H1 (cell line): ENCODE results near the gene ADD3. TPM values are rescaled to one million over a fixed set of nuclear protein-coding genes. Genes with fewer than 3 reads are reported as not detected.

Experiments used
- CTCF ChIA-PET: fragments of 300-600 bp; sonication (Branson Sonifier 250); formaldehyde crosslinking; loops from one replicate; lab custom pipeline; 2021; ENCODE audit not compliant: partially characterized antibody; lab: Charles Lee
- POLR2A ChIA-PET: fragments of 300-600 bp; sonication (Branson Sonifier 250); formaldehyde crosslinking; loops from one replicate; lab custom pipeline; 2021; ENCODE audit warnings: inconsistent platforms; ENCODE audit not compliant: partially characterized antibody; lab: Charles Lee
- DNase-seq, 2 experiments: peaks; one replicate each; pipeline versions ENCODE4 v3.0.0 to v3.0.0-alpha.2; 2010 to 2022; ENCODE audit warnings: low spot score in 2 of 2, low read depth in 1 of 2, mixed read lengths in 1 of 2
- FAIRE-seq: peaks from 2 replicates; lab custom pipeline; 2011; peaks lifted over from hg19 to GRCh38; lab: Jason Lieb, UNC
- H2AFZ ChIP-seq: 2 replicates; pipeline ENCODE4 v1.8.1; 2012; ENCODE audit warnings: low read length, inconsistent platforms
- H2AK5ac ChIP-seq: 2 replicates; pipeline ENCODE4 v1.6.1; 2013; ENCODE audit warnings: low read depth, low read length
- H2BK120ac ChIP-seq: replicated peaks from 2 replicates; pipeline ENCODE3; 2013; ENCODE audit warnings: low read depth, low read length, inconsistent platforms
- H2BK12ac ChIP-seq: 2 replicates; pipeline ENCODE4 v1.6.1; 2013; ENCODE audit warnings: low read depth, low read length
- H2BK15ac ChIP-seq: 2 replicates; pipeline ENCODE4 v1.6.1; 2013; ENCODE audit warnings: low read length
- H2BK20ac ChIP-seq: 2 replicates; pipeline ENCODE4 v1.6.1; 2013; ENCODE audit warnings: low read length
- H2BK5ac ChIP-seq: 2 replicates; pipeline ENCODE4 v1.6.1; 2013; ENCODE audit warnings: low read depth, low read length
- H3K14ac ChIP-seq: 2 replicates; pipeline ENCODE4 v1.6.1; 2013; ENCODE audit warnings: inconsistent platforms; ENCODE audit not compliant: insufficient read length
- H3K18ac ChIP-seq: 2 replicates; pipeline ENCODE4 v1.6.1; 2013; ENCODE audit warnings: low read length; ENCODE audit errors: extremely low read depth
- H3K23ac ChIP-seq: 2 replicates; pipeline ENCODE4 v1.6.1; 2013; ENCODE audit warnings: inconsistent platforms; ENCODE audit not compliant: insufficient read length
- H3K23me2 ChIP-seq: 2 replicates; pipeline ENCODE4 v1.6.1; 2013; ENCODE audit warnings: low read depth, low read length
- H3K27ac ChIP-seq: 2 replicates; pipeline ENCODE4 v1.6.1; 2011; ENCODE audit warnings: low read depth, low read length, inconsistent platforms
- H3K27me3 ChIP-seq, 4 experiments: replicated peaks in 1 of 4; 1 replicate in 1 of 4; 2 replicates in 3 of 4; pipeline versions ENCODE4 v1.6.1 to v1.8.1; 2011 to 2013; ENCODE audit warnings: low read length in 3 of 4, mild to moderate bottlenecking in 3 of 4, inconsistent platforms in 2 of 4, mixed read lengths in 2 of 4, moderate library complexity in 1 of 4; ENCODE audit not compliant: control insufficient read depth in 3 of 4, insufficient read depth in 3 of 4; ENCODE audit errors: extremely low read depth in 1 of 4
- H3K36me3 ChIP-seq, 4 experiments: 2 replicates each; pipeline versions ENCODE4 v1.6.1 to v1.8.1; 2011 to 2013; ENCODE audit warnings: mild to moderate bottlenecking in 4 of 4, low read length in 3 of 4, moderate library complexity in 2 of 4, control low read depth in 1 of 4, inconsistent platforms in 1 of 4; ENCODE audit not compliant: insufficient read depth in 4 of 4, control insufficient read depth in 2 of 4
- H3K4ac ChIP-seq: replicated peaks from 2 replicates; pipeline ENCODE3; 2013; ENCODE audit warnings: low read length, low read depth, mixed read lengths, inconsistent platforms; ENCODE audit not compliant: insufficient read length
- H3K4me1 ChIP-seq, 4 experiments: replicated peaks in 1 of 4; 1 replicate in 1 of 4; 2 replicates in 3 of 4; pipeline versions ENCODE4 v1.6.1 to v1.8.1; 2011 to 2013; ENCODE audit warnings: low read length in 3 of 4, inconsistent platforms in 2 of 4, mixed read lengths in 1 of 4; ENCODE audit not compliant: insufficient read depth in 4 of 4, control insufficient read depth in 3 of 4
- H3K4me2 ChIP-seq, 2 experiments: 2 replicates each; pipeline versions ENCODE4 v1.6.1 to v1.8.1; 2011 to 2013; ENCODE audit warnings: low read depth in 2 of 2, low read length in 2 of 2, control low read depth in 1 of 2, inconsistent platforms in 1 of 2, mild to moderate bottlenecking in 1 of 2; ENCODE audit not compliant: insufficient read depth in 1 of 2
- H3K4me3 ChIP-seq, 4 experiments: fragments of 200-600, 300-600 bp in 1 of 4; sonication (generic), shearing (Covaris generic), sonication (Bioruptor Twin) in 1 of 4; 2 replicates each; pipeline versions ENCODE4 v1.5.1 to v1.8.1; 2011 to 2016; ENCODE audit warnings: low read length in 4 of 4, low read depth in 3 of 4, control low read depth in 2 of 4, inconsistent platforms in 2 of 4, mild to moderate bottlenecking in 2 of 4, mixed read lengths in 1 of 4, moderate library complexity in 1 of 4; ENCODE audit not compliant: insufficient read depth in 2 of 4; ENCODE audit errors: extremely low read depth in 1 of 4
- H3K56ac ChIP-seq: replicated peaks from 2 replicates; pipeline ENCODE3; 2013; ENCODE audit warnings: low read depth, mild to moderate bottlenecking, mixed read lengths, low read length, inconsistent platforms; ENCODE audit not compliant: insufficient read length
- H3K79me1 ChIP-seq: 2 replicates; pipeline ENCODE4 v1.6.1; 2013; ENCODE audit warnings: low read depth, low read length, control low read depth
- H3K79me2 ChIP-seq, 2 experiments: 2 replicates each; pipeline versions ENCODE4 v1.6.1 to v1.8.1; 2012 to 2013; ENCODE audit warnings: low read length in 2 of 2, mild to moderate bottlenecking in 2 of 2, inconsistent platforms in 1 of 2; ENCODE audit not compliant: insufficient read depth in 2 of 2, control insufficient read depth in 1 of 2
- H3K9ac ChIP-seq, 4 experiments: replicated peaks in 1 of 4; 1 replicate in 1 of 4; 2 replicates in 3 of 4; pipeline versions ENCODE4 v1.6.1 to v1.8.1; 2011 to 2013; ENCODE audit warnings: low read depth in 3 of 4, low read length in 3 of 4, control low read depth in 2 of 4, mild to moderate bottlenecking in 2 of 4, moderate library complexity in 2 of 4, inconsistent platforms in 1 of 4; ENCODE audit errors: extremely low read depth in 1 of 4
- H3K9me3 ChIP-seq, 2 experiments: 2 replicates each; pipeline versions ENCODE4 v1.6.1 to v1.8.1; 2012 to 2013; ENCODE audit warnings: mild to moderate bottlenecking in 2 of 2, moderate library complexity in 2 of 2, control low read depth in 1 of 2, inconsistent platforms in 1 of 2, low read depth in 1 of 2, low read length in 1 of 2, mixed read lengths in 1 of 2; ENCODE audit not compliant: insufficient read depth in 2 of 2
- H4K20me1 ChIP-seq, 2 experiments: replicated peaks in 1 of 2; 2 replicates each; pipeline versions ENCODE3 to v1.8.1; 2011 to 2013; ENCODE audit warnings: inconsistent platforms in 2 of 2, low read length in 2 of 2, mild to moderate bottlenecking in 1 of 2; ENCODE audit not compliant: insufficient read depth in 2 of 2, control insufficient read depth in 1 of 2
- H4K5ac ChIP-seq: 2 replicates; pipeline ENCODE4 v1.6.1; 2013; ENCODE audit warnings: low read length, low read depth, mixed read lengths, inconsistent platforms; ENCODE audit not compliant: insufficient read length
- H4K8ac ChIP-seq: 2 replicates; pipeline ENCODE4 v1.8.0; 2013; ENCODE audit warnings: mild to moderate bottlenecking, moderate library complexity, low read length, inconsistent platforms; ENCODE audit not compliant: insufficient read depth; ENCODE audit errors: extremely low read depth
- H4K91ac ChIP-seq: replicated peaks from 2 replicates; pipeline ENCODE3; 2013; ENCODE audit warnings: low read length, mixed read lengths, inconsistent platforms; ENCODE audit not compliant: insufficient read length
- ASH2L ChIP-seq: fragments of 200-600, 300-600 bp; sonication (generic); IDR thresholded peaks from one replicate; pipeline ENCODE4 v1.7.1; 2017; ENCODE audit warnings: low read length
- HDAC2 ChIP-seq, 2 experiments: fragments of 300-600 bp in 1 of 2; sonication (generic) in 1 of 2; IDR thresholded peaks; 2 replicates each; pipeline ENCODE4 v1.6.1; 2011 to 2012; ENCODE audit warnings: low read depth in 2 of 2, low read length in 2 of 2, mild to moderate bottlenecking in 2 of 2, moderate library complexity in 2 of 2, borderline replicate concordance in 1 of 2, inconsistent platforms in 1 of 2
- JUND ChIP-seq: IDR thresholded peaks from 2 replicates; pipeline ENCODE4 v1.6.1; 2011; ENCODE audit warnings: mild to moderate bottlenecking, improper control_type of control experiment, low read length
- MAFK ChIP-seq: IDR thresholded peaks from 2 replicates; pipeline ENCODE4 v1.6.1; 2012; ENCODE audit warnings: low read depth, mild to moderate bottlenecking, improper control_type of control experiment, low read length
- PHF8 ChIP-seq: fragments of 200-600 bp; sonication (generic); conservative IDR thresholded peaks from 2 replicates; pipeline ENCODE4 v1.7.1; 2012; ENCODE audit warnings: low read depth, mild to moderate bottlenecking, inconsistent platforms, low read length, moderate library complexity
- POU5F1 ChIP-seq: IDR thresholded peaks from 2 replicates; pipeline ENCODE4 v1.6.1; 2011; ENCODE audit warnings: low read depth, mild to moderate bottlenecking, low read length, moderate library complexity
- RNF2 ChIP-seq: fragments of 200-900, 300-1000 bp; sonication (generic); IDR thresholded peaks from 2 replicates; pipeline ENCODE4 v1.7.1; 2016; ENCODE audit warnings: borderline replicate concordance, low read depth, mild to moderate bottlenecking, antibody characterized with exemption, low read length; ENCODE audit not compliant: poor library complexity, severe bottlenecking; ENCODE audit errors: missing control alignments
- SP4 ChIP-seq: IDR thresholded peaks from 2 replicates; pipeline ENCODE4 v1.6.1; 2012; ENCODE audit warnings: low read length, inconsistent platforms
- SRF ChIP-seq: IDR thresholded peaks from 2 replicates; pipeline ENCODE4 v1.6.1; 2011; ENCODE audit warnings: mild to moderate bottlenecking, low read depth, low read length, moderate library complexity
- SUZ12 ChIP-seq: fragments of 200-600 bp; sonication (generic); IDR thresholded peaks from 2 replicates; pipeline ENCODE4 v1.6.1; 2012; ENCODE audit warnings: mild to moderate bottlenecking, inconsistent platforms, low read length, moderate library complexity, mixed read lengths
- TBP ChIP-seq: IDR thresholded peaks from 2 replicates; pipeline ENCODE4 v1.6.1; 2011; ENCODE audit warnings: low read depth, low read length, improper control_type of control experiment
- WGBS, 2 experiments: shearing (Covaris generic) in 1 of 2; methylation state at CpG; one replicate each; pipeline versions ENCODE4 v1.1.6 to v1.1.7; 2013 to 2015; ENCODE audit warnings: low lambda C conversion rate in 2 of 2, mixed read lengths in 2 of 2, inconsistent platforms in 1 of 2, low coverage in 1 of 2, missing lambda C conversion rate in 1 of 2; ENCODE audit not compliant: insufficient replicate concordance in 2 of 2, insufficient coverage in 1 of 2, insufficient read length in 1 of 2; ENCODE audit errors: extremely low coverage in 1 of 2, missing lambda C conversion rate in 1 of 2; 5-methylcytosine and 5-hydroxymethylcytosine counted together
- polyA plus RNA-seq, 7 experiments: library from polyadenylated mRNA; depleted of rRNA in 3 of 7; stranded (reverse) in 5 of 7; unstranded in 2 of 7; fragments of >200 nt in 5 of 7; fragments of 200-250 nt in 2 of 7; gene quantifications; 1 replicate in 5 of 7; 2 replicates in 1 of 7; 4 replicates in 1 of 7; pipeline versions ENCODE4 v1.2.1 to v1.2.3, GENCODE V29; 2011 to 2013; ENCODE audit warnings: missing spikeins in 2 of 7, mixed read lengths in 2 of 7
- total RNA-seq: library from RNA; stranded (reverse); fragmentation: NEBNext Ultra II Directional; extraction: Animal tissue kit (Norgen Biotek cat#: 25700); gene quantifications from 2 replicates; pipeline ENCODE4 v1.2.1, GENCODE V29; 2021
- TF ChIP-seq, protein P1 (sequence below): IDR thresholded peaks from 2 replicates; pipeline ENCODE4 v1.6.1; 2012; ENCODE audit warnings: inconsistent platforms

ADD3 gene
- total and polyA plus RNA-seq, 2 of the 8 experiments (the other 6 are each of a cell fraction or from before 2014, with no cell fraction given), result 44.7 to 85.6 TPM

DNA sequence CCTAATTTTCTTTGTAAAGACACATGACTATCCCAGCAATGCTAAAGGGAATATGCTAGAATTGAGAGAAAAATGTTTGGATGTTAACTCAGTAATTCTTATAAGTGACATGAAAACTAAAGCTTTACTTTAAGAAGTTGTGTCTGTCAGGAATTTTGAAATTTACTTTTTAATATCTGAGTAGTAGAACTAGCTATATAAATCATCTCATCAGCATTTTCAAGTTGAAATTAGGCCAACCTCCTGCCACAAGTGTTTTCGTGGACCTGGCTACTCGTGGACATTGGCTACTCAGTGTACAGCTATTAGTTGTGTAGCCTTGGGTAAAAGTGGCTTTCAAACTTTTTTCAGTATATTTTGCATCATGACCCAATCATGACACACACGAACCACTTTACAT is 70.5 kb downstream of the ADD3 start:
- no peak overlapping the region for H2BK12ac ChIP-seq
- no peak overlapping the region for H3K4me2 ChIP-seq
- H2BK5ac ChIP-seq, result no peak overlapping the region
- H2AK5ac ChIP-seq, result no peak overlapping the region
- no peaks in the 10 kb centered on the region for H3K36me3 ChIP-seq
- POLR2A ChIA-PET, result no interaction called here
- H3K9me3 ChIP-seq, result no peaks in the 10 kb centered on the region
- no peak for DNase-seq
- H3K4me1 ChIP-seq, result peaks cover 0 to 7% (median 5%) of the 10 kb centered on the region in 4 experiments; a peak in 4 of 7 replicates
- H2AFZ ChIP-seq, result no peak overlapping the region
- no peak overlapping the region for H3K27ac ChIP-seq
- no peak overlapping the region for H3K9ac ChIP-seq
- H3K14ac ChIP-seq, result no peak overlapping the region
- no peak overlapping the region for H3K4ac ChIP-seq
- no peak overlapping the region for H4K91ac ChIP-seq
- no peak overlapping the region for H3K23ac ChIP-seq
- no peak overlapping the region for H3K4me3 ChIP-seq
- H2BK20ac ChIP-seq, result no peak overlapping the region
- WGBS, 2 experiments, result 88% methylated on average over 3 of the region's 3 CpGs; no CpG with 5 or more reads in 1 of the 2 experiments
- H2BK15ac ChIP-seq, result no peak overlapping the region
- CTCF ChIA-PET, result interaction anchor here (0.9 to 1.9 kb wide), 2 partner anchors 36 to 194 kb away, joined by 3 to 5 read pairs; no protein-coding TSS in a partner anchor
- H3K79me1 ChIP-seq, result no peaks in the 10 kb centered on the region; the same call in 1 of the 2 replicates
- no peak overlapping the region for H4K5ac ChIP-seq
- no peak for TF ChIP-seq TBP
- TF ChIP-seq HDAC2 (IDR thresholded peaks at IDR 0.05; ENCODE audit: borderline replicate concordance in 1 of 2, low read depth in 2 of 2, low read length in 2 of 2), result no peak
- no peak for TF ChIP-seq PHF8
- TF ChIP-seq POU5F1, result no peak
- no peak for TF ChIP-seq SUZ12
- TF ChIP-seq RNF2, result no peak
- TF ChIP-seq JUND, result no peak
- TF ChIP-seq, protein P1, sequence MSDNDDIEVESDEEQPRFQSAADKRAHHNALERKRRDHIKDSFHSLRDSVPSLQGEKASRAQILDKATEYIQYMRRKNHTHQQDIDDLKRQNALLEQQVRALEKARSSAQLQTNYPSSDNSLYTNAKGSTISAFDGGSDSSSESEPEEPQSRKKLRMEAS, result no peak
- no peak for TF ChIP-seq SRF
- TF ChIP-seq ASH2L, result no peak
- no peak for TF ChIP-seq MAFK
- TF ChIP-seq SP4, result no peak
- peaks cover 6 to 7% of the 10 kb centered on the region in 2 experiments for H4K20me1 ChIP-seq
- no peak overlapping the region for H2BK120ac ChIP-seq
- peaks cover 0 to 73% of the 10 kb centered on the region in 2 experiments; a peak in 2 of 4 replicates for H3K79me2 ChIP-seq
- no peak for FAIRE-seq
- no peak overlapping the region for H3K18ac ChIP-seq
- no peak overlapping the region for H3K56ac ChIP-seq
- no peaks in the 10 kb centered on the region for H3K23me2 ChIP-seq
- no peak overlapping the region for H4K8ac ChIP-seq
- no peaks in the 10 kb centered on the region; a peak in 1 of 7 replicates for H3K27me3 ChIP-seq
